WTC11 (cell line): Measurements from ENCODE around the gene WNT3. TPM values are rescaled to one million over a fixed set of nuclear protein-coding genes. Genes with fewer than 3 reads are reported as not detected.

Source experiments
- ATAC-seq: fragments of 200-7000 bp; cut with Tn5 transposase; 2 replicates; pipeline ENCODE4 v1.10.0; 2021; ENCODE audit warnings: mild to moderate bottlenecking, moderate library complexity
- CTCF ChIA-PET: fragments of 300-600 bp; sonication (Branson Sonifier 250); formaldehyde crosslinking; loops from one replicate; lab custom pipeline; 2021; ENCODE audit warnings: antibody characterized with exemption; lab: Charles Lee
- POLR2A ChIA-PET: fragments of 350-600 bp; sonication (Branson Sonifier 250); formaldehyde crosslinking; loops from one replicate; lab custom pipeline; 2021; ENCODE audit warnings: antibody characterized with exemption; lab: Charles Lee
- DNase-seq: peaks from one replicate; pipeline ENCODE4 v3.0.0; 2021; ENCODE audit warnings: low spot score
- H3K27ac Mint-ChIP-seq: 2 replicates; pipeline ENCODE4 v1.8.0; 2021; ENCODE audit warnings: mixed read lengths
- H3K27me3 Mint-ChIP-seq: 2 replicates; pipeline ENCODE4 v1.8.0; 2021; ENCODE audit warnings: low read depth, mild to moderate bottlenecking, moderate library complexity, mixed read lengths
- H3K36me3 Mint-ChIP-seq: 2 replicates; pipeline ENCODE4 v1.8.0; 2021; ENCODE audit warnings: mixed read lengths
- H3K4me1 Mint-ChIP-seq: 2 replicates; pipeline ENCODE4 v1.8.0; 2022; ENCODE audit warnings: mixed read lengths
- H3K4me3 Mint-ChIP-seq: 2 replicates; pipeline ENCODE4 v1.8.0; 2021; ENCODE audit warnings: mild to moderate bottlenecking, moderate library complexity, mixed read lengths
- H3K9me3 Mint-ChIP-seq: 2 replicates; pipeline ENCODE4 v1.8.0; 2021; ENCODE audit warnings: mixed read lengths
- ARID4B ChIP-seq: sonication (generic); formaldehyde crosslinking; IDR thresholded peaks from 2 replicates; pipeline ENCODE4 v1.8.0; 2023; ENCODE audit warnings: missing genetic modification reagents, mild to moderate bottlenecking, borderline replicate concordance
- ETV6 ChIP-seq: sonication (generic); formaldehyde crosslinking; IDR thresholded peaks from 2 replicates; pipeline ENCODE4 v1.8.1; 2022; ENCODE audit warnings: mild to moderate bottlenecking, missing genetic modification reagents
- FOXP4 ChIP-seq: sonication (generic); formaldehyde crosslinking; IDR thresholded peaks from 2 replicates; pipeline ENCODE4 v1.8.0; 2022; ENCODE audit warnings: mild to moderate bottlenecking, missing genetic modification reagents
- GABPB1 ChIP-seq: sonication (generic); formaldehyde crosslinking; IDR thresholded peaks from 2 replicates; pipeline ENCODE4 v1.8.1; 2023; ENCODE audit warnings: mild to moderate bottlenecking, missing genetic modification reagents
- NR2C2 ChIP-seq: sonication (generic); formaldehyde crosslinking; IDR thresholded peaks from 2 replicates; pipeline ENCODE4 v1.8.0; 2022; ENCODE audit warnings: mild to moderate bottlenecking, missing genetic modification reagents
- USF2 ChIP-seq: sonication (generic); formaldehyde crosslinking; IDR thresholded peaks from 2 replicates; pipeline ENCODE4 v1.8.1; 2023; ENCODE audit warnings: mild to moderate bottlenecking, missing genetic modification reagents, moderate library complexity
- ZNF423 ChIP-seq: fragments of 250-450 bp; sonication (Bioruptor Pico); IDR thresholded peaks from 2 replicates; pipeline ENCODE4 v2.1.2; 2022; ENCODE audit warnings: mild to moderate bottlenecking, moderate library complexity
- total RNA-seq: library from RNA; stranded (reverse); gene quantifications from 3 replicates; pipeline ENCODE4 v1.2.3, GENCODE V29; 2021

The WNT3 gene
- total RNA-seq, 1 experiment from 2014 or later = 14.1 TPM

- TF ChIP-seq FOXP4 (CRISPR knock-in tag) (no peak; the same call in 1 of the 2 replicates), ZNF423 (CRISPR knock-in tag) (peak; percentile 81), NR2C2 (no peak), ETV6 (CRISPR knock-in tag) (peak; percentile 51; the same call in 1 of the 2 replicates), ARID4B (CRISPR knock-in tag) (no peak), USF2 (CRISPR knock-in tag) (peak; percentile 1; the same call in 1 of the 2 replicates)
- CTCF ChIA-PET = interaction anchor here (1.0 to 2.1 kb wide), 11 partner anchors 9 to 55 kb away, joined by 3 to 13 read pairs (median 5); no protein-coding TSS in a partner anchor
- Mint-ChIP-seq H3K4me3 (peak overlapping the region; percentile 58), H3K4me1 (peaks cover 33% of the 10 kb centered on the region), H3K9me3 (no peaks in the 10 kb centered on the region), H3K36me3 (no peaks in the 10 kb centered on the region), H3K27me3 (peaks cover 65% of the 10 kb centered on the region), H3K27ac (peak overlapping the region; percentile 85)
- peak; percentile 5 for ATAC-seq
- POLR2A ChIA-PET = interaction anchor here (0.7 to 1.1 kb wide), 2 partner anchors 9 to 121 kb away, joined by 3 to 4 read pairs; no protein-coding TSS in a partner anchor
- peak; percentile 64 for DNase-seq
Measured at GRCh38 chr17:46821482-46822387, 3.2 kb upstream of the WNT3 start.

- no peak for DNase-seq
- CTCF ChIA-PET = interaction anchor here (0.6 to 2.1 kb wide), 10 partner anchors 9 to 56 kb away, joined by 3 to 8 read pairs (median 4); no protein-coding TSS in a partner anchor
Measured at GRCh38 chr17:46820592-46821450, 2.3 kb upstream of the WNT3 start.

More at GRCh38 chr17:46820592-46821450, 2.3 kb upstream of the WNT3 start:
- no peak overlapping the region for H3K27ac Mint-ChIP-seq
- peak overlapping the region; percentile 69 for H3K4me3 Mint-ChIP-seq
- H3K36me3 Mint-ChIP-seq = no peaks in the 10 kb centered on the region
- peaks cover 74% of the 10 kb centered on the region for H3K27me3 Mint-ChIP-seq
- TF ChIP-seq GABPB1 (CRISPR knock-in tag) (no peak), ARID4B (CRISPR knock-in tag) (0 out of 2 replicates have a peak, but pooled peaks have one; percentile 48)
- H3K9me3 Mint-ChIP-seq = no peaks in the 10 kb centered on the region
- H3K4me1 Mint-ChIP-seq = peaks cover 42% of the 10 kb centered on the region
- POLR2A ChIA-PET = interaction anchor here (0.6 to 1.1 kb wide), 3 partner anchors 8 to 122 kb away, joined by 3 to 4 read pairs (median 4); no protein-coding TSS in a partner anchor
- no peak for ATAC-seq
